Measurements from ENCODE around the gene MAD1L1.

Gene MAD1L1

GRCh38 chr7:1873421-1873820, 359.3 kb downstream of the MAD1L1 start (continued):
- TF ChIP-seq PATZ1 (CRISPR knock-in tag; IDR thresholded peaks at IDR 0.05; ENCODE audit: borderline replicate concordance) = no peak

- TF ChIP-seq CREB5 (CRISPR knock-in tag; IDR thresholded peaks at IDR 0.05; ENCODE audit: low read depth) (no peak), TSHZ2 (CRISPR knock-in tag; IDR thresholded peaks at IDR 0.05) (no peak), ARNTL (CRISPR knock-in tag; IDR thresholded peaks at IDR 0.05; ENCODE audit: borderline replicate concordance, low read depth) (no peak), ISL1 (CRISPR knock-in tag; IDR thresholded peaks at IDR 0.05) (no peak), BACH2 (CRISPR knock-in tag; IDR thresholded peaks at IDR 0.05; ENCODE audit: borderline replicate concordance) (no peak), SNAI2 (CRISPR knock-in tag; IDR thresholded peaks at IDR 0.05) (no peak), POU6F1 (CRISPR knock-in tag; IDR thresholded peaks at IDR 0.05; ENCODE audit: borderline replicate concordance, low read depth) (no peak), TOX (CRISPR knock-in tag; IDR thresholded peaks at IDR 0.05; ENCODE audit: borderline replicate concordance) (no peak), ZC3H10 (CRISPR knock-in tag; IDR thresholded peaks at IDR 0.05) (no peak), TCF4 (CRISPR knock-in tag; IDR thresholded peaks at IDR 0.05; ENCODE audit: borderline replicate concordance) (no peak), GLIS3 (CRISPR knock-in tag; IDR thresholded peaks at IDR 0.05) (no peak)
- no peak for ATAC-seq
Measured at GRCh38 chr7:1873070-1873405, 359.7 kb downstream of the MAD1L1 start.

GRCh38 chr7:1872191-1873069, 360.3 kb downstream of the MAD1L1 start:
- TF ChIP-seq ZC3H10 (CRISPR knock-in tag; IDR thresholded peaks at IDR 0.05) (no peak), ZFP3 (CRISPR knock-in tag; IDR thresholded peaks at IDR 0.05) (no peak), ZNF8 (CRISPR knock-in tag; IDR thresholded peaks at IDR 0.05) (no peak), RARB (CRISPR knock-in tag; IDR thresholded peaks at IDR 0.05) (no peak), CREB5 (CRISPR knock-in tag; IDR thresholded peaks at IDR 0.05; ENCODE audit: low read depth) (no peak), BACH2 (CRISPR knock-in tag; IDR thresholded peaks at IDR 0.05; ENCODE audit: borderline replicate concordance) (no peak), ISL1 (CRISPR knock-in tag; IDR thresholded peaks at IDR 0.05) (no peak), CSDC2 (CRISPR knock-in tag; IDR thresholded peaks at IDR 0.05) (no peak)
- no peak for ATAC-seq

GRCh38 chr7:1869452-1870130, 363.2 kb downstream of the MAD1L1 start:
- ATAC-seq = no peak
- TF ChIP-seq CSDC2 (CRISPR knock-in tag; IDR thresholded peaks at IDR 0.05) = no peak
- no peak for TF ChIP-seq POU6F1 (CRISPR knock-in tag; IDR thresholded peaks at IDR 0.05; ENCODE audit: borderline replicate concordance, low read depth)
- no peak for TF ChIP-seq TCF4 (CRISPR knock-in tag; IDR thresholded peaks at IDR 0.05; ENCODE audit: borderline replicate concordance)
- TF ChIP-seq OSR1 (CRISPR knock-in tag; IDR thresholded peaks at IDR 0.05) = no peak
- TF ChIP-seq ESRRG (CRISPR knock-in tag; IDR thresholded peaks at IDR 0.05) = no peak
- no peak for TF ChIP-seq ZNF565 (CRISPR knock-in tag; conservative IDR thresholded peaks at IDR 0.05; ENCODE audit: low read depth)
- no peak for TF ChIP-seq ZNF70 (CRISPR knock-in tag; IDR thresholded peaks at IDR 0.05)
- no peak for TF ChIP-seq PPARA (CRISPR knock-in tag; IDR thresholded peaks at IDR 0.05; ENCODE audit: borderline replicate concordance)
- TF ChIP-seq RARB (CRISPR knock-in tag; IDR thresholded peaks at IDR 0.05) = no peak
- no peak for TF ChIP-seq CREB5 (CRISPR knock-in tag; IDR thresholded peaks at IDR 0.05; ENCODE audit: low read depth)
- TF ChIP-seq ARNTL (CRISPR knock-in tag; IDR thresholded peaks at IDR 0.05; ENCODE audit: borderline replicate concordance, low read depth) = no peak
- no peak for TF ChIP-seq BACH2 (CRISPR knock-in tag; IDR thresholded peaks at IDR 0.05; ENCODE audit: borderline replicate concordance)
- TF ChIP-seq ZFP30 (CRISPR knock-in tag; IDR thresholded peaks at IDR 0.05) = no peak
- TF ChIP-seq SNAI2 (CRISPR knock-in tag; IDR thresholded peaks at IDR 0.05) = no peak

Measured in SK-N-SH treated with all-trans-retinoic acid at 6 μM for 48 hours (cell line).